Chondrocyte (in vitro differentiated cells): Measurements from ENCODE around the gene HDAC4. TPM values are rescaled to one million over a fixed set of nuclear protein-coding genes. Genes with fewer than 3 reads are reported as not detected.
"Not testable (repeated sequence)": the region's sequence is repeated elsewhere in the genome, so short reads cannot be mapped to it uniquely, and the experiment has no call there.

Source experiments
- DNase-seq: peaks from one replicate; pipeline ENCODE4 v3.0.0; 2021; ENCODE audit warnings: mixed read lengths, low spot score
- H3K27ac Mint-ChIP-seq: one replicate; pipeline ENCODE4 v1.8.0; 2021; ENCODE audit warnings: mild to moderate bottlenecking, moderate library complexity, mixed read lengths; ENCODE audit not compliant: unreplicated experiment
- H3K27me3 Mint-ChIP-seq: 2 replicates; pipeline ENCODE4 v1.8.0; 2021; ENCODE audit warnings: low read depth, mixed read lengths
- H3K36me3 Mint-ChIP-seq: 2 replicates; pipeline ENCODE4 v1.8.0; 2021; ENCODE audit warnings: low read depth, mixed read lengths
- H3K4me1 Mint-ChIP-seq: 2 replicates; pipeline ENCODE4 v1.8.0; 2021; ENCODE audit warnings: low read depth, mild to moderate bottlenecking, mixed read lengths
- H3K4me3 Mint-ChIP-seq: one replicate; pipeline ENCODE4 v1.8.0; 2021; ENCODE audit warnings: mild to moderate bottlenecking, moderate library complexity, mixed read lengths; ENCODE audit not compliant: unreplicated experiment
- H3K9me3 Mint-ChIP-seq: 2 replicates; pipeline ENCODE4 v1.8.0; 2021; ENCODE audit warnings: low read depth, mixed read lengths
- CTCF ChIP-seq: fragments of 200-600 bp; sonication (generic); IDR thresholded peaks from 2 replicates; pipeline ENCODE4 v1.5.0; 2021; ENCODE audit warnings: antibody characterized with exemption, mild to moderate bottlenecking, moderate library complexity
- total RNA-seq: library from RNA; stranded (reverse); gene quantifications from 3 replicates; pipeline ENCODE4 v1.2.1, GENCODE V29; 2021

Gene HDAC4
- total RNA-seq, 1 donor from 2014 or later, result 22.3 TPM

- H3K27ac Mint-ChIP-seq, result no peak overlapping the region
- H3K9me3 Mint-ChIP-seq, result no peaks in the 10 kb centered on the region
- no peak overlapping the region for H3K4me3 Mint-ChIP-seq
- no peaks in the 10 kb centered on the region for H3K27me3 Mint-ChIP-seq
- no peaks in the 10 kb centered on the region for H3K4me1 Mint-ChIP-seq
- TF ChIP-seq CTCF, result no peak
- H3K36me3 Mint-ChIP-seq, result no peaks in the 10 kb centered on the region
- no peak for DNase-seq
These were observed 361.9 kb downstream of the HDAC4 start for GRCh38 chr2:239038773-239039478.

- H3K27ac Mint-ChIP-seq, H3K4me1 Mint-ChIP-seq, H3K36me3 Mint-ChIP-seq, DNase-seq, H3K9me3 Mint-ChIP-seq, H3K27me3 Mint-ChIP-seq, H3K4me3 Mint-ChIP-seq: not testable (repeated sequence)
These were observed 362.5 kb downstream of the HDAC4 start for GRCh38 chr2:239038284-239038683.

- H3K27ac Mint-ChIP-seq, result no peak overlapping the region
- H3K4me1 Mint-ChIP-seq, result no peaks in the 10 kb centered on the region
- no peak for DNase-seq
- no peaks in the 10 kb centered on the region for H3K9me3 Mint-ChIP-seq
- peaks cover 3% of the 10 kb centered on the region for H3K27me3 Mint-ChIP-seq
- H3K36me3 Mint-ChIP-seq, result no peaks in the 10 kb centered on the region
- no peak for TF ChIP-seq CTCF
- H3K4me3 Mint-ChIP-seq, result no peak overlapping the region
These were observed 363.3 kb downstream of the HDAC4 start for GRCh38 chr2:239037559-239037910.

- DNase-seq, result no peak
These were observed 363.8 kb downstream of the HDAC4 start for GRCh38 chr2:239036819-239037558.

GRCh38 chr2:239035997-239036731 is 364.7 kb downstream of the HDAC4 start:
- Mint-ChIP-seq H3K36me3 (no peaks in the 10 kb centered on the region), H3K4me1 (no peaks in the 10 kb centered on the region), H3K4me3 (no peak overlapping the region), H3K27ac (no peak overlapping the region), H3K27me3 (peaks cover 7% of the 10 kb centered on the region), H3K9me3 (no peaks in the 10 kb centered on the region)
- no peak for DNase-seq
- peak; percentile 8 for TF ChIP-seq CTCF

More at GRCh38 chr2:239036819-239037558, 363.8 kb downstream of the HDAC4 start:
- Mint-ChIP-seq H3K4me3 (no peak overlapping the region), H3K27ac (no peak overlapping the region), H3K27me3 (peaks cover 7% of the 10 kb centered on the region), H3K36me3 (no peaks in the 10 kb centered on the region), H3K4me1 (no peaks in the 10 kb centered on the region), H3K9me3 (no peaks in the 10 kb centered on the region)
- no peak for TF ChIP-seq CTCF
